Right lobe of liver (tissue), 6 donors: ENCODE results near the gene DIRAS1. TPM values are rescaled to one million over a fixed set of nuclear protein-coding genes. Genes with fewer than 3 reads are reported as not detected.

Experiments
- ATAC-seq, 4 donors: fragments of 200-7000 bp; cut with Tn5 transposase; one replicate each; pipeline ENCODE4 v1.9.1; 2020; ENCODE audit warnings: mild to moderate bottlenecking in 4 of 4, moderate library complexity in 4 of 4
- DNase-seq, 3 donors: peaks; one replicate each; pipeline ENCODE4 v3.0.0-alpha.2; 2020
- H3K27ac ChIP-seq, 3 donors: fragments of 200-600 bp; one replicate each; pipeline ENCODE4 v1.8.0; 2022
- H3K27me3 ChIP-seq, 2 donors: fragments of 200-600 bp; one replicate each; pipeline ENCODE4 v1.8.0; 2022
- H3K36me3 ChIP-seq, 4 donors: fragments of 200-600 bp; sonication (generic) in 1 of 4; one replicate each; pipeline versions ENCODE4 v1.5.1 to v1.8.0; 2017 to 2022; ENCODE audit warnings: control low read depth in 1 of 4
- H3K4me1 ChIP-seq, 4 donors: fragments of 200-600 bp; sonication (generic) in 1 of 4; one replicate each; pipeline versions ENCODE4 v1.5.1 to v1.8.0; 2017 to 2022; ENCODE audit warnings: control low read depth in 1 of 4
- H3K4me3 ChIP-seq, 3 donors: fragments of 200-600 bp; one replicate each; pipeline ENCODE4 v1.8.0; 2022
- H3K9me3 ChIP-seq, 4 donors: fragments of 200-600 bp; sonication (generic) in 1 of 4; one replicate each; pipeline versions ENCODE4 v1.5.1 to v1.8.0; 2017 to 2022; ENCODE audit warnings: control low read depth in 1 of 4
- CTCF ChIP-seq, 4 donors: fragments of 200-600 bp in 3 of 4; fragments of 450-650 bp in 1 of 4; IDR thresholded peaks; one replicate each; pipeline versions ENCODE4 v1.5.1 to v1.8.0; 2016 to 2022; ENCODE audit warnings: antibody characterized with exemption in 4 of 4, mild to moderate bottlenecking in 2 of 4
- POLR2A ChIP-seq: fragments of 450-650 bp; IDR thresholded peaks from one replicate; pipeline ENCODE4 v1.6.1; 2017; ENCODE audit warnings: antibody characterized with exemption, mild to moderate bottlenecking
- WGBS: methylation state at CpG from one replicate; pipeline ENCODE4 v1.1.6; 2018; ENCODE audit warnings: low coverage, low lambda C conversion rate; ENCODE audit not compliant: insufficient coverage; ENCODE audit errors: missing lambda C conversion rate; 5-methylcytosine and 5-hydroxymethylcytosine counted together
- intact Hi-C, 2 donors: fragments of 100-400 bp; cut with DNase I; formaldehyde crosslinking; loops; one replicate each; pipeline versions ENCODE4 v1.11.2 to v1.14.1; 2022
- total RNA-seq, 6 experiments: library from RNA; depleted of rRNA in 2 of 6; stranded (reverse); fragments of >200 nt in 2 of 6; fragmentation: NEBNext Ultra II Directional in 3 of 6; extraction: Animal tissue kit (Norgen Biotek cat#: 25700) in 3 of 6; gene quantifications; one replicate each; pipeline versions ENCODE4 v1.1.0 to v1.2.4, GENCODE V29; 2016 to 2023
- donor health status: DM: no; HTN: yes; CAD: no.
- donor health status: DM: no; HTN: no; CAD: no.
- donor health status: DM: no; HTN: no; CAD: no.
- donor health status: DM: no; HTN: yes; CAD: no.
- donor health status: DM: no; HTN: yes; CAD: no.

The DIRAS1 gene
- total RNA-seq, 6 experiments from 2014 or later: 0.19 to 1.6 TPM; not detected in 4

- Histone ChIP-seq H3K36me3 (no peaks in the 10 kb centered on the region), H3K4me1 (peaks cover 0 to 3% (median 0%) of the 10 kb centered on the region in 4 donors), H3K9me3 (no peaks in the 10 kb centered on the region), H3K27me3 (no peaks in the 10 kb centered on the region), H3K27ac (no peak overlapping the region), H3K4me3 (peak overlapping the region in 1 of 3 donors; percentile 60)
- WGBS: 100% methylated on average over 1 of the region's 5 CpGs
- intact Hi-C loops: no loop called here
- TF ChIP-seq POLR2A: no peak
- no peak for TF ChIP-seq CTCF (IDR thresholded peaks at IDR 0.05)
- no peak for ATAC-seq
- DNase-seq: no peak
Measured at GRCh38 chr19:2703077-2703437, 18.1 kb downstream of the DIRAS1 start.

GRCh38 chr19:2702170-2703076, 18.7 kb downstream of the DIRAS1 start, which contains the start of gene GNG7:
TSS of gene GNG7 (minus strand) at chr19:2702694. CDS start at chr19:2520688, 182,006 bp downstream.
- no peak within 1 kb of the TSS for H3K27ac ChIP-seq
- H3K4me1 ChIP-seq: peaks cover 0 to 3% (median 0%) of the 10 kb centered on the region in 4 donors
- ATAC-seq (peak; percentile 100), DNase-seq (peak; percentile 96 to 97 (median 97))
- no peaks in the 10 kb centered on the region for H3K27me3 ChIP-seq
- TF ChIP-seq CTCF (IDR thresholded peaks at IDR 0.05) (no peak), POLR2A (peak; percentile 67)
- no peaks in the 10 kb centered on the region for H3K36me3 ChIP-seq
- H3K9me3 ChIP-seq: no peaks in the 10 kb centered on the region
- peak within 1 kb of the TSS; percentile 34 to 60 (median 50) for H3K4me3 ChIP-seq
- intact Hi-C loops: no loop called here
- WGBS: 2% methylated on average over 15 of the region's 77 CpGs

- Histone ChIP-seq H3K36me3 (no peaks in the 10 kb centered on the region), H3K27ac (no peak overlapping the region), H3K9me3 (no peaks in the 10 kb centered on the region), H3K4me3 (peak overlapping the region in 1 of 3 donors; percentile 60), H3K27me3 (no peaks in the 10 kb centered on the region), H3K4me1 (peaks cover 0 to 3% (median 0%) of the 10 kb centered on the region in 4 donors)
- TF ChIP-seq POLR2A (no peak), CTCF (IDR thresholded peaks at IDR 0.05) (no peak)
- ATAC-seq (no peak), DNase-seq (no peak)
- intact Hi-C loops: no loop called here
- 18% methylated on average over 9 of the region's 9 CpGs for WGBS
Measured at GRCh38 chr19:2701361-2702169, 19.6 kb downstream of the DIRAS1 start.

GRCh38 chr19:2700660-2701360, 20.4 kb downstream of the DIRAS1 start:
- no peaks in the 10 kb centered on the region for H3K27me3 ChIP-seq
- no peak overlapping the region for H3K4me3 ChIP-seq
- H3K4me1 ChIP-seq: peaks cover 0 to 3% (median 0%) of the 10 kb centered on the region in 4 donors
- WGBS: 61% methylated on average over 14 of the region's 26 CpGs
- intact Hi-C loops: no loop called here
- TF ChIP-seq CTCF (IDR thresholded peaks at IDR 0.05) (no peak), POLR2A (no peak)
- H3K36me3 ChIP-seq: no peaks in the 10 kb centered on the region
- H3K27ac ChIP-seq: no peak overlapping the region
- no peaks in the 10 kb centered on the region for H3K9me3 ChIP-seq
- no peak for DNase-seq
- ATAC-seq: no peak
